Endothelial cell of umbilical vein (primary cell): ENCODE results near the gene ZRANB1. TPM values are rescaled to one million over a fixed set of nuclear protein-coding genes. Genes with fewer than 3 reads are reported as not detected.

Source experiments
- BruUV-seq: library from RNA; stranded (reverse); fragments of 400-500 nt; replicated peaks from 2 replicates; lab custom pipeline; 2021; lab: Mats Ljungman, UMichigan
- CTCF ChIA-PET: fragments of 300-600, 350-600 bp; sonication (Branson Sonifier 250); formaldehyde crosslinking; loops from one replicate; lab custom pipeline; 2021; ENCODE audit warnings: antibody characterized with exemption, inconsistent platforms; lab: Charles Lee
- POLR2A ChIA-PET: fragments of 300-600, 350-600 bp; sonication (Branson Sonifier 250); formaldehyde crosslinking; loops from one replicate; lab custom pipeline; 2021; ENCODE audit warnings: antibody characterized with exemption, inconsistent platforms; lab: Charles Lee
- DNase-seq: peaks from one replicate; pipeline ENCODE4 v3.0.0-alpha.2; 2011; ENCODE audit warnings: low read depth, low spot score
- FAIRE-seq: peaks from 2 replicates; lab custom pipeline; 2011; peaks lifted over from hg19 to GRCh38; lab: Jason Lieb, UNC
- H2AFZ ChIP-seq: 2 replicates; pipeline ENCODE4 v1.6.0; 2012; ENCODE audit warnings: low read depth, low read length, control low read depth, inconsistent platforms
- H3K27ac ChIP-seq: 2 replicates; pipeline ENCODE4 v1.5.1; 2011; ENCODE audit warnings: low read depth, mild to moderate bottlenecking, control low read depth, low read length, moderate library complexity; ENCODE audit not compliant: insufficient read depth
- H3K27me3 ChIP-seq, 2 experiments: 2 replicates each; pipeline versions ENCODE4 v1.6.0 to v1.6.1; 2011; ENCODE audit warnings: low read length in 2 of 2, mixed read lengths in 1 of 2; ENCODE audit not compliant: control insufficient read depth in 2 of 2, insufficient read depth in 2 of 2
- H3K36me3 ChIP-seq, 2 experiments: 2 replicates in 1 of 2; 3 replicates in 1 of 2; pipeline ENCODE4 v1.5.1; 2011; ENCODE audit warnings: low read length in 2 of 2, mild to moderate bottlenecking in 1 of 2, moderate library complexity in 1 of 2; ENCODE audit not compliant: control insufficient read depth in 2 of 2, insufficient read depth in 2 of 2; ENCODE audit errors: extremely low read depth in 1 of 2
- H3K4me1 ChIP-seq: 3 replicates; pipeline ENCODE4 v1.5.1; 2011; ENCODE audit warnings: mild to moderate bottlenecking, low read length; ENCODE audit not compliant: control insufficient read depth, insufficient read depth; ENCODE audit errors: extremely low read depth
- H3K4me2 ChIP-seq: 2 replicates; pipeline ENCODE4 v1.6.1; 2011; ENCODE audit warnings: low read length, control low read depth, mixed read lengths; ENCODE audit not compliant: insufficient read depth
- H3K4me3 ChIP-seq, 3 experiments: fragments of 200-600 bp in 1 of 3; sonication (generic), shearing (Covaris generic) in 1 of 3; replicated peaks in 1 of 3; 2 replicates each; pipeline ENCODE4 v1.5.1; 2011 to 2016; ENCODE audit warnings: control low read depth in 3 of 3, low read length in 3 of 3, mild to moderate bottlenecking in 2 of 3, inconsistent platforms in 1 of 3, low read depth in 1 of 3, moderate library complexity in 1 of 3; ENCODE audit not compliant: insufficient read depth in 1 of 3
- H3K79me2 ChIP-seq: 2 replicates; pipeline ENCODE4 v1.6.0; 2012; ENCODE audit warnings: low read length, inconsistent platforms; ENCODE audit not compliant: control insufficient read depth, insufficient read depth
- H3K9ac ChIP-seq: replicated peaks from 2 replicates; pipeline ENCODE3; 2011; ENCODE audit warnings: low read length, control low read depth; ENCODE audit not compliant: insufficient read depth; ENCODE audit errors: extremely low read depth
- H3K9me1 ChIP-seq: replicated peaks from 3 replicates; pipeline ENCODE4 v1.6.0; 2011; ENCODE audit warnings: mild to moderate bottlenecking, low read length; ENCODE audit not compliant: control insufficient read depth, insufficient read depth; ENCODE audit errors: extremely low read depth
- H3K9me3 ChIP-seq: replicated peaks from 2 replicates; pipeline ENCODE4 v1.5.1; 2012; ENCODE audit warnings: low read length, inconsistent platforms; ENCODE audit not compliant: control insufficient read depth, insufficient read depth
- H4K20me1 ChIP-seq: replicated peaks from 2 replicates; pipeline ENCODE3; 2011; ENCODE audit warnings: mild to moderate bottlenecking, low read length; ENCODE audit not compliant: control insufficient read depth, insufficient read depth; ENCODE audit errors: extremely low read depth
- EZH2 ChIP-seq: IDR thresholded peaks from 2 replicates; pipeline ENCODE4 v1.6.1; 2012; ENCODE audit warnings: borderline replicate concordance, low read depth, mild to moderate bottlenecking, moderate library complexity, low read length, inconsistent platforms; ENCODE audit not compliant: severe bottlenecking
- FOS ChIP-seq: IDR thresholded peaks from 2 replicates; pipeline ENCODE4 v1.6.1; 2011; ENCODE audit warnings: mild to moderate bottlenecking, low read length, moderate library complexity, borderline replicate concordance; ENCODE audit not compliant: insufficient read depth
- GATA2 ChIP-seq: IDR thresholded peaks from 2 replicates; pipeline ENCODE4 v1.7.0; 2011; ENCODE audit warnings: low read depth, mild to moderate bottlenecking, moderate library complexity, mixed read lengths, low read length; ENCODE audit not compliant: insufficient read length, insufficient read depth
- JUN ChIP-seq: IDR thresholded peaks from 2 replicates; pipeline ENCODE4 v1.6.1; 2011; ENCODE audit warnings: borderline replicate concordance, low read depth; ENCODE audit not compliant: insufficient read length, insufficient read depth
- MYC ChIP-seq: IDR thresholded peaks from one replicate; pipeline ENCODE4 v1.6.1; 2011; ENCODE audit warnings: mild to moderate bottlenecking, low read depth, low read length
- POLR2A ChIP-seq: IDR thresholded peaks from 2 replicates; pipeline ENCODE4 v1.6.1; 2012; ENCODE audit warnings: low read depth, mild to moderate bottlenecking, control low read depth, low read length
- POLR2AphosphoS5 ChIP-seq: IDR thresholded peaks from 2 replicates; pipeline ENCODE4 v1.6.1; 2012; ENCODE audit warnings: low read depth, mild to moderate bottlenecking, control low read depth, low read length, moderate library complexity; ENCODE audit not compliant: insufficient read depth
- dilution Hi-C: fragments of 300-500 bp; cut with MboI; formaldehyde crosslinking; loops from one replicate; pipeline ENCODE4 v1.15.0; 2019; ENCODE audit warnings: low sequenced_read_pairs; ENCODE audit not compliant: extremely low pct_ligation_motif_present
- intact Hi-C: fragments of 100-400 bp; cut with micrococcal nuclease; formaldehyde crosslinking; loops from one replicate; pipeline ENCODE4 v1.10.0; 2022
- polyA plus RNA-seq, 4 experiments: library from polyadenylated mRNA; depleted of rRNA in 3 of 4; stranded (reverse) in 3 of 4; unstranded in 1 of 4; fragments of >200 nt; gene quantifications; 2 replicates each; pipeline versions ENCODE4 v1.2.1 to v1.2.3, GENCODE V29; 2011 to 2012; ENCODE audit warnings: missing spikeins in 1 of 4
- total RNA-seq: library from RNA; stranded (reverse); gene quantifications from 2 replicates; pipeline ENCODE4 v1.2.3, GENCODE V29; 2021
- TF ChIP-seq, protein P1 (sequence below): IDR thresholded peaks from 2 replicates; pipeline ENCODE4 v1.6.1; 2011; ENCODE audit not compliant: insufficient read depth, insufficient read length
- TF ChIP-seq, protein P2 (sequence below), 2 donors: IDR thresholded peaks; 1 replicate in 1 of 2; 2 replicates in 1 of 2; pipeline ENCODE4 v1.5.1; 2011; ENCODE audit warnings: low read length in 2 of 2, mild to moderate bottlenecking in 2 of 2, moderate library complexity in 2 of 2, control low read depth in 1 of 2, inconsistent platforms in 1 of 2, low read depth in 1 of 2; ENCODE audit not compliant: insufficient read depth in 1 of 2; ENCODE audit errors: extremely low read depth in 1 of 2

Gene ZRANB1
- total and polyA plus RNA-seq, 2 donors (not counting 3 experiments of a cell fraction or from before 2014, with no cell fraction given): 6.2 to 17.7 TPM

DNA sequence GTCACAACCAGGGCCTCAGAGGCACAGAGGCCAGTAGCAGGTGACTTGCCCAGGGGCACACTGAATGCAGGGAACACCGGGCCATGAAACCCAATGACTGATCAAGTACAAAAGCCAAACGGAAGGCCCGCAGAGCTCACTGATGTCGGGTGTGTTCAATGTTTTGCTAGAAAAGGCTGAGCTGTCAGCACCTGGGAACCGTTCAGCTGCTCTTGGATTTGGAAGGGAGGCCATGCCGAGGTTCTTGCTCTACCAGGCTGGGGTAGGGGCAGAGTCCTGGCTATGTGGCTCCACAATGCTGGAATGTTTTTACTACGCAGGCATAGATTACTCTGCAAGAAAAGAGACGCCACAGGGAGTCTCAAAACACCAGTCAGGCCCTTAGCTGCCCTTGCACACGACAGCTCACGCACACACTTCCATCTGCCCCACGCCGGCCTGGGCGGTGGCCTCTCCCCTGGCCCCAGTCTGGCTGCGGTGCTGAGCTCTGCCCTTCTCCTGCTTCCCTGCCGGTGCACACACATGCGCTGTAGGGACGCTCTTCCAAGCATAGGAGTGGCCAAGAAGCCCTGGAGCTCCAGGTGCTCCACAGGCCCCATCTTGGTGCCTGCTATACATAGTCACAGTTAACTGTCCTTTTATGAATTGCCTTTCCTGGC lies 79.9 kb downstream of the ZRANB1 start:
- H3K9me3 ChIP-seq: no peaks in the 10 kb centered on the region
- peaks cover 9% of the 10 kb centered on the region for H3K4me1 ChIP-seq
- H3K4me2 ChIP-seq: no peak overlapping the region
- DNase-seq (no peak), FAIRE-seq (no peak)
- H3K36me3 ChIP-seq: peaks cover 6 to 41% of the 10 kb centered on the region in 2 experiments
- no peaks in the 10 kb centered on the region for H3K9me1 ChIP-seq
- CTCF ChIA-PET: no interaction called here
- no peak overlapping the region for H3K9ac ChIP-seq
- no peak overlapping the region for H3K4me3 ChIP-seq
- no peak for TF ChIP-seq POLR2AphosphoS5
- TF ChIP-seq POLR2A: no peak
- TF ChIP-seq, protein P1, sequence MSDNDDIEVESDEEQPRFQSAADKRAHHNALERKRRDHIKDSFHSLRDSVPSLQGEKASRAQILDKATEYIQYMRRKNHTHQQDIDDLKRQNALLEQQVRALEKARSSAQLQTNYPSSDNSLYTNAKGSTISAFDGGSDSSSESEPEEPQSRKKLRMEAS: no peak
- TF ChIP-seq JUN: no peak
- TF ChIP-seq EZH2: no peak
- no peak for TF ChIP-seq FOS
- no peak for TF ChIP-seq GATA2
- TF ChIP-seq MYC: no peak
- TF ChIP-seq, protein P2, sequence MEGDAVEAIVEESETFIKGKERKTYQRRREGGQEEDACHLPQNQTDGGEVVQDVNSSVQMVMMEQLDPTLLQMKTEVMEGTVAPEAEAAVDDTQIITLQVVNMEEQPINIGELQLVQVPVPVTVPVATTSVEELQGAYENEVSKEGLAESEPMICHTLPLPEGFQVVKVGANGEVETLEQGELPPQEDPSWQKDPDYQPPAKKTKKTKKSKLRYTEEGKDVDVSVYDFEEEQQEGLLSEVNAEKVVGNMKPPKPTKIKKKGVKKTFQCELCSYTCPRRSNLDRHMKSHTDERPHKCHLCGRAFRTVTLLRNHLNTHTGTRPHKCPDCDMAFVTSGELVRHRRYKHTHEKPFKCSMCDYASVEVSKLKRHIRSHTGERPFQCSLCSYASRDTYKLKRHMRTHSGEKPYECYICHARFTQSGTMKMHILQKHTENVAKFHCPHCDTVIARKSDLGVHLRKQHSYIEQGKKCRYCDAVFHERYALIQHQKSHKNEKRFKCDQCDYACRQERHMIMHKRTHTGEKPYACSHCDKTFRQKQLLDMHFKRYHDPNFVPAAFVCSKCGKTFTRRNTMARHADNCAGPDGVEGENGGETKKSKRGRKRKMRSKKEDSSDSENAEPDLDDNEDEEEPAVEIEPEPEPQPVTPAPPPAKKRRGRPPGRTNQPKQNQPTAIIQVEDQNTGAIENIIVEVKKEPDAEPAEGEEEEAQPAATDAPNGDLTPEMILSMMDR (IDR thresholded peaks at IDR 0.05; ENCODE audit: extremely low read depth in 1 of 2, insufficient read depth in 1 of 2, low read depth in 1 of 2, low read length in 2 of 2): no peak
- dilution Hi-C loops: no loop called here
- H2AFZ ChIP-seq: no peak overlapping the region
- POLR2A ChIA-PET: no interaction called here
- peaks cover 84% of the 10 kb centered on the region for H3K79me2 ChIP-seq
- H4K20me1 ChIP-seq: no peaks in the 10 kb centered on the region
- BruUV-seq: no TSS peak
- H3K27me3 ChIP-seq: no peaks in the 10 kb centered on the region
- intact Hi-C loops: no loop called here
- no peak overlapping the region for H3K27ac ChIP-seq
